ENCODE results near the gene GAPDH. TPM values are rescaled to one million over a fixed set of nuclear protein-coding genes. Genes with fewer than 3 reads are reported as not detected.
A peak's percentile ranks its signal among the peaks of the same experiment; 100 is the strongest.
"Not testable (repeated sequence)": the region's sequence is repeated elsewhere in the genome, so short reads cannot be mapped to it uniquely, and the experiment has no call there.

Gene GAPDH
- total and polyA plus RNA-seq, 2 donors (not counting 1 experiment from before 2014, with no cell fraction given), result 499 to 951 TPM

DNA sequence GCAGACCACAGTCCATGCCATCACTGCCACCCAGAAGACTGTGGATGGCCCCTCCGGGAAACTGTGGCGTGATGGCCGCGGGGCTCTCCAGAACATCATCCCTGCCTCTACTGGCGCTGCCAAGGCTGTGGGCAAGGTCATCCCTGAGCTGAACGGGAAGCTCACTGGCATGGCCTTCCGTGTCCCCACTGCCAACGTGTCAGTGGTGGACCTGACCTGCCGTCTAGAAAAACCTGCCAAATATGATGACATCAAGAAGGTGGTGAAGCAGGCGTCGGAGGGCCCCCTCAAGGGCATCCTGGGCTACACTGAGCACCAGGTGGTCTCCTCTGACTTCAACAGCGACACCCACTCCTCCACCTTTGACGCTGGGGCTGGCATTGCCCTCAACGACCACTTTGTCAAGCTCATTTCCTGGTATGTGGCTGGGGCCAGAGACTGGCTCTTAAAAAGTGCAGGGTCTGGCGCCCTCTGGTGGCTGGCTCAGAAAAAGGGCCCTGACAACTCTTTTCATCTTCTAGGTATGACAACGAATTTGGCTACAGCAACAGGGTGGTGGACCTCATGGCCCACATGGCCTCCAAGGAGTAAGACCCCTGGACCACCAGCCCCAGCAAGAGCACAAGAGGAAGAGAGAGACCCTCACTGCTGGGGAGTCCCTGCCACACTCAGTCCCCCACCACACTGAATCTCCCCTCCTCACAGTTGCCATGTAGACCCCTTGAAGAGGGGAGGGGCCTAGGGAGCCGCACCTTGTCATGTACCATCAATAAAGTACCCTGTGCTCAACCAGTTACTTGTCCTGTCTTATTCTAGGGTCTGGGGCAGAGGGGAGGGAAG is 3.5 kb downstream of the GAPDH start:
- H3K36me3 ChIP-seq (replicated peaks in 1 of 2; ENCODE audit: control extremely low read depth in 1 of 2, control insufficient read depth in 1 of 2, extremely low read depth in 1 of 2, insufficient read depth in 2 of 2, low read length in 1 of 2), result peaks cover 0 to 37% of the 10 kb centered on the region in 2 experiments
- H3K4me1 ChIP-seq (ENCODE audit: control insufficient read depth in 2 of 2, insufficient read depth in 2 of 2, low read length in 2 of 2), result peaks cover 34 to 49% of the 10 kb centered on the region in 2 donors
- peaks cover 57% of the 10 kb centered on the region for H3K4me1 Mint-ChIP-seq
- H4K20me1 ChIP-seq (ENCODE audit: control insufficient read depth, insufficient read depth, low read length, poor library complexity, severe bottlenecking), result peaks cover 31% of the 10 kb centered on the region
- H3K79me2 ChIP-seq (ENCODE audit: control insufficient read depth, insufficient read depth, low read length), result peaks cover 10% of the 10 kb centered on the region
- not testable (repeated sequence) for H3K27me3 ChIP-seq (replicated peaks in 1 of 4; ENCODE audit: control extremely low read depth in 1 of 4, control insufficient read depth in 3 of 4, insufficient read depth in 4 of 4, low read length in 3 of 4); ATAC-seq (ENCODE audit: low read depth); H3K27me3 Mint-ChIP-seq; H2AFZ ChIP-seq (ENCODE audit: insufficient read depth, low read depth, low read length, poor library complexity, severe bottlenecking); H3K9me3 Mint-ChIP-seq (ENCODE audit: insufficient read depth); H3K9me3 ChIP-seq (ENCODE audit: control extremely low read depth in 1 of 3, control insufficient read depth in 2 of 3, insufficient read depth in 1 of 3, low read length in 2 of 3); H3K4me2 ChIP-seq (replicated peaks; ENCODE audit: low read depth, low read length, poor library complexity, severe bottlenecking); H3K4me3 ChIP-seq (ENCODE audit: control extremely low read depth in 1 of 5, extremely low read depth in 1 of 5, insufficient read depth in 1 of 5, low read depth in 2 of 5, low read length in 4 of 5); H3K9ac ChIP-seq (ENCODE audit: low read length)
- CTCF ChIA-PET, result interaction anchor here (0.5 to 7.0 kb wide), 43 partner anchors 12 to 342 kb away, joined by 3 to 222 read pairs (median 3); partner anchors contain the start of genes CD27, CDCA3, IFFO1 and MRPL51
- peak overlapping the region; percentile 88 for H3K27ac Mint-ChIP-seq
- peak overlapping the region; percentile 34 to 55 for H3K27ac ChIP-seq (ENCODE audit: low read length in 2 of 2)
- intact Hi-C loops (cut with micrococcal nuclease), result loop anchor here (1.0 to 5.0 kb wide), 4 partner anchors 72 to 341 kb away; no protein-coding TSS in a partner anchor
- 59% methylated on average over 14 of the region's 17 CpGs for WGBS (ENCODE audit: insufficient coverage)
- TF ChIP-seq, protein P1, sequence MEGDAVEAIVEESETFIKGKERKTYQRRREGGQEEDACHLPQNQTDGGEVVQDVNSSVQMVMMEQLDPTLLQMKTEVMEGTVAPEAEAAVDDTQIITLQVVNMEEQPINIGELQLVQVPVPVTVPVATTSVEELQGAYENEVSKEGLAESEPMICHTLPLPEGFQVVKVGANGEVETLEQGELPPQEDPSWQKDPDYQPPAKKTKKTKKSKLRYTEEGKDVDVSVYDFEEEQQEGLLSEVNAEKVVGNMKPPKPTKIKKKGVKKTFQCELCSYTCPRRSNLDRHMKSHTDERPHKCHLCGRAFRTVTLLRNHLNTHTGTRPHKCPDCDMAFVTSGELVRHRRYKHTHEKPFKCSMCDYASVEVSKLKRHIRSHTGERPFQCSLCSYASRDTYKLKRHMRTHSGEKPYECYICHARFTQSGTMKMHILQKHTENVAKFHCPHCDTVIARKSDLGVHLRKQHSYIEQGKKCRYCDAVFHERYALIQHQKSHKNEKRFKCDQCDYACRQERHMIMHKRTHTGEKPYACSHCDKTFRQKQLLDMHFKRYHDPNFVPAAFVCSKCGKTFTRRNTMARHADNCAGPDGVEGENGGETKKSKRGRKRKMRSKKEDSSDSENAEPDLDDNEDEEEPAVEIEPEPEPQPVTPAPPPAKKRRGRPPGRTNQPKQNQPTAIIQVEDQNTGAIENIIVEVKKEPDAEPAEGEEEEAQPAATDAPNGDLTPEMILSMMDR (IDR thresholded peaks at IDR 0.05), result peak; percentile 83
- peak overlapping the region; percentile 58 for H3K4me3 Mint-ChIP-seq
- peak; percentile 89 for DNase-seq
- POLR2A ChIA-PET, result interaction anchor here (0.6 to 5.4 kb wide), 4 partner anchors 67 to 113 kb away, joined by 3 to 39 read pairs (median 12); partner anchors contain the start of gene VAMP1

All from B cell (primary cell).